GM21515 (cell line): ENCODE data around the gene HSPA12B.

ENCODE experiments used
- ATAC-seq: cut with Tn5 transposase; IDR thresholded peaks from one replicate; pipeline ENCODE4 v1.9.1; 2021; ENCODE audit not compliant: unreplicated experiment

Gene HSPA12B, protein sequence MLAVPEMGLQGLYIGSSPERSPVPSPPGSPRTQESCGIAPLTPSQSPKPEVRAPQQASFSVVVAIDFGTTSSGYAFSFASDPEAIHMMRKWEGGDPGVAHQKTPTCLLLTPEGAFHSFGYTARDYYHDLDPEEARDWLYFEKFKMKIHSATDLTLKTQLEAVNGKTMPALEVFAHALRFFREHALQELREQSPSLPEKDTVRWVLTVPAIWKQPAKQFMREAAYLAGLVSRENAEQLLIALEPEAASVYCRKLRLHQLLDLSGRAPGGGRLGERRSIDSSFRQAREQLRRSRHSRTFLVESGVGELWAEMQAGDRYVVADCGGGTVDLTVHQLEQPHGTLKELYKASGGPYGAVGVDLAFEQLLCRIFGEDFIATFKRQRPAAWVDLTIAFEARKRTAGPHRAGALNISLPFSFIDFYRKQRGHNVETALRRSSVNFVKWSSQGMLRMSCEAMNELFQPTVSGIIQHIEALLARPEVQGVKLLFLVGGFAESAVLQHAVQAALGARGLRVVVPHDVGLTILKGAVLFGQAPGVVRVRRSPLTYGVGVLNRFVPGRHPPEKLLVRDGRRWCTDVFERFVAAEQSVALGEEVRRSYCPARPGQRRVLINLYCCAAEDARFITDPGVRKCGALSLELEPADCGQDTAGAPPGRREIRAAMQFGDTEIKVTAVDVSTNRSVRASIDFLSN

DNA sequence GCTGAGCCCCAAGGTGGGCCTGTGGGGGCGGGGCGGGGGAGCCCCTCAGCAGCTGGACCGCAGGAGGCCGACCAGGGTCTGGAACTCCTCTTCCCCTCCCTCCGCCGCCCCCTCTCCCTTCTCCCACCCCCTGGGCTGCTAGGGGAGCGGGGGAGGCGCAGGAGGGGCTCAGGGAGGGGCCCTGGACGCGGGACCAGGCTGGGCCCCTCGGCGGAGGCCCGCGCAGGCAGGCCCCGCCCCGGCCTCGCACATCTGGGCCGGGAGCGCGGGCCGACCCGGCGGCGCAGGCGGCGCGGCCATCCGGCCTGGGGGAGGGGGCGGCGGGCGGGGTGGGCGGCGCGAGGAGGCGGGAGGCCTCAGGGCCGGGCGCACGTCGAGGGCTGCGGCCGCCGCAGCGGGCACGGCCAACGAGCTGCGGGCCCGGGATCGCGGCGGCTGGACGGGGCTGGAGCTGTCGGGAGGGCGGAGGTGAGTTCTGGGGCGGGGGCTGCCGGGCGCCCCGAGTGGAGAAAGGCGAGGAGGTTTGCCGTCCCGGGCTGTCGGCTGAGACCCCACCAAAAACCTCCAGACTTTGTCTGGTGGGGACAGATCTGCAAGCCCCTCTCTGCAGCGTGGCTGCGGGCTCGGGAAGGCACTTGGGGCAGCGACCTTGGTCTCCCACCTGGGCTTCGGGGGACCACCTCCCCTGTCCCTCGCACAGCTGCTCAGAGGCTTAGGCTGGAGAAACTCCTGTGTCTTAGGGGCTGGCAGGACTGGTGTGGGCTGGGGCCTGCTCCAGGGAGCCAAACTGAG lies at the start of gene HSPA12B:
Gene HSPA12B (plus strand): TSS at position 359 of the 792 bp plus-strand sequence. CDS start 5,990 bp downstream, outside the sequence.
- ATAC-seq, result no peak

DNA sequence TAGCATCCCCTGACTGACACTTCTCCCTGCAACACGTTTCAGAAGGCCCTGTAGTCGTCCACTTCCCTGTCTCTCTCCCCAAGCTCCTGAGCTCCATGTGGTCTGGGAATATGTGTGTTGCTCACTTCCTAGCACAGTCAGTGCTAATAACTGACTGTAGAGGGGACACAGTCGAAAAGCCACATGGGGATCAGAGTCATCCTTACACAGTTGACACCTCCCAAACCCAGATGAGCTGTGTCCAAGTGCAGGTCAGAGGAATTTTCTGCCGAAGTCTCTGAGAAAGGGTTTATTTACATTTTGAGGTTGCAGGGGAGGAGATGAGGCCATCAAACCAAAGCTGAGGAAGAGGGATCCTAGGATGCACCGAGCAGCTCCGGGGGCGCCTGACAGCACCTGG lies 47.1 kb upstream of the HSPA12B start:
- ATAC-seq, result no peak

DNA sequence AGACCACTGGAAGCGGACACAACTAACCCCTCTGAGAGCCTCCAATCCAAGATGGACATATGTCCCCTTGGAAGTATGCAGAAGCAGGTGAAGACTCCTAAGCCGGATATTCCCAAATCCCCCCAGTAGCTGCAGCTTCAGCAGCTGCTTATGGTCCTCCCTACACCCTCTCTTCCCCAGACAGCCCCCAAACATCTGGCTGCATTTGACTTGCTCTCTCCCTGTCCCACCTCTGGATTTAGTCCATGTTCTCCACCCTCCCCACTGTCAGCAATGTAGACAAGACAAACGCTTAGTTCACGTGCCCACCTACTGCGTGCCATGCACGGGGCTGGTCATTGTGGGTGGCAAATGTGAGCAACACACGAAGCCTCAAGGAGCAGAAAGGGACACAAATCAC lies 46.1 kb upstream of the HSPA12B start:
- ATAC-seq, result no peak

DNA sequence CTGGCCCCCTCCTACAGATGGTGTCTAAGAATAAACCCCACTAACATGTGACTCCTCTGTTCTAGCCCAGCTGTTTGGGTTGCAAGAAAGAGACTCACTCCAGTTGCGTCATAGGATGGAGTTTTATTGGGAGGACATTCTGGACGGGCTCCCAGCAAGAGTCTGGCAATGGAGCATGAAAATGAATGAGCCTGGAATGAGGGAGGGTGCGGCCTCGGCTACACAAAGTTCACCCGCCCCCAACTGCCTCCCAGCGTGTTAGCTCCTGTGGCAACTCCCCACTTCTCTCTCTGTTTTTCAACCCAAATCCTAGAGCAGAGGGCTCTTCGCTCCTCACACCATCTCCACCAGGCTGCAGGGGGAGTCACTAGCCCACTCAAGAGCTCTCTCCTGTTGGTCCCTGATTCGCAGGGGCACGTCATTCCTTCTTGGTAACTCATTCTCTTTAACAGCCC lies 45.6 kb upstream of the HSPA12B start:
- ATAC-seq, result no peak

DNA sequence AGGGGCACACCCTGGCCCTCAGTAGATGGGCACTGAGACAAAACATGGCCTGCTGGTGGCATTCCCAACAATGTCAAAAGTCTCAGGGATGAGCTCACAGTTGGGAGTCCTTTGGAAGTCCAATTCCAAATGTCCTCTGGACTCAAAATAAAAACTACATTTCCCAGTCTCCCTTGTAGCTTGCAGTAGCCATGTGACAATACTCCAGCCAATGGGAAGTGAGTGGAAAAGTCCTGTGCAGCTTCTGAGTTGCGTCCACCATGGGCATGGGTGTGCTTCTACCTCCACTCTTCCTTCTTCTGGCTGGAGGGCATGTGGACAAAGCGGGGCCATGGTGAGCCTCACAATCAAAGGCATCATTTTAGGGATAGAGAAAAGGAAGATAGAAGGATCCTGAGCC lies 44.8 kb upstream of the HSPA12B start:
- ATAC-seq, result no peak

DNA sequence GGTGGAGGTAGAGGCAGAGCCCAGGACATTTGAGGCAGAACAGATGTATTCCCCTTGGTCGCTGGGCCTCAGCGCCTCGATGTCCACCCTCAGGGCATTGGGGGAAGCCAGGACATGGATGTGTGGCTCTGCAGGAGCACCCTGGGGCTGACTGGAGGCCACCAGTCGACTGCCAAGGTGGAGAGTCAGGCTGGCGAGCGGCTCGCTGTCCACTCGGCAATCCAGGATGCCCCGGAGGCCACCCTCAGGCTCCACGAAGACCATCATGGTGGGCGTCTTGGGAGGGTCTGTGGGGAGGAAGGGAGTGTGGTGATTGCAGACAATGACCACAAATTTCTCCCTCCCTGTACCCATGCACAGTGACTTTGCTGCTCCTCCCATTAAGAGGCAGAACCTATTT lies 42.5 kb upstream of the HSPA12B start:
- ATAC-seq, result no peak

DNA sequence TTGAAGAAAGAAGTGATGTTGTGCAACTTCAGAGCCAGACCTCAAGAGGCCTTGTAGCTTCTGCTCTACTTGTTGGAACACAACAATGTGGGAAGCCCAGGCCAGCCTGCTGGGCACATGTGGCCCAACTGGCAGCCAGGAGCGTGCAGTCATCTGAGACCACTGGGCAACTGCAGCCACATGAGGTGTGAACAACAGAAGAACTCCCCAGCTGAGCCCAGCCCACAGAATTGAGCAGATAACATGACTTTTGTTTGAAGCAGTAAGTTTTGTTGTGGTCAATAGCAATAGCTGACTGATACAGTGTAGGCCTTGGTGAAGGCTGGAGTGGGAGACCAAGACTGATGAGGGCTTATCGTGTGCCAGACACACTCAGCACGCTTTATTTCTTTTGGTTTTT lies 42.1 kb upstream of the HSPA12B start:
- ATAC-seq, result no peak

DNA sequence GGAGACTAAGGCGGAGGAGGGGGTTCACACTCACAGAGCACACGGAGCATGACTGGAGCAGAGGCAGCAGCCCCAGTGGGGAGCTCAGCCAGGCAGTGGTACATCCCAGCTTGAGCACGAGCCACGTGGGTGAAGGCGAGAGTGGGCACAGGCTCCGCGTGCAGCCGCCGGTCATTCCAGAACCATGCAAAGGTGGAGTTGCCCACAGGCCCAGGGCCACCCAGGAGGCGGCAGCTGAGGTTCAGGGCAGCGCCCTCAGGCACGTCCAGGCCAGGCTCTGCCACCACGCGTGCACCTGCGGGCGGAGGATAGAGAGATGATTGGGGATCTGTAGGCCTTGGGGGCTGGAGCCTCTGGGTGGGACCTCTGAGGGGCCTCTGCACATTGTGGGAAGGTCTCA lies 41.2 kb upstream of the HSPA12B start:
- no peak for ATAC-seq

DNA sequence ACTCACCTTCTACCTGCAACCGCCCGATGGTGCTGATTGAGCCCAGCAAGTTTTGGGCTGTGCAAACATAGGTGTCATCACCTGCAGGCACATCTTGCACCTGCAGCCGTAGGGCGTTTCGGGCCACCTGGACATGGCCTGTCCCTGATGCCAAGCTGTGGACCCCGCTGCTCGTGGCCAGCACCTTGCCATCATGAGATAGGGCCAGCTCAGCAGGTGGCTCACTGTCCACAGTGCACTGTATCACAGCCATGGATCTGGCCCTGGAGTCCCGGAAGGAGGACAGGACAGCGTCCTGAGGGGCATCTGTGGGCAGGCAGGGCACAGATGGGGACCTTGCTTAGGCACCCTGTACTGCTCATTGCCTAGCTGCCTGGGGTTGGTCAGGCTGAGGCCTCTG lies 40.6 kb upstream of the HSPA12B start:
- no peak for ATAC-seq

DNA sequence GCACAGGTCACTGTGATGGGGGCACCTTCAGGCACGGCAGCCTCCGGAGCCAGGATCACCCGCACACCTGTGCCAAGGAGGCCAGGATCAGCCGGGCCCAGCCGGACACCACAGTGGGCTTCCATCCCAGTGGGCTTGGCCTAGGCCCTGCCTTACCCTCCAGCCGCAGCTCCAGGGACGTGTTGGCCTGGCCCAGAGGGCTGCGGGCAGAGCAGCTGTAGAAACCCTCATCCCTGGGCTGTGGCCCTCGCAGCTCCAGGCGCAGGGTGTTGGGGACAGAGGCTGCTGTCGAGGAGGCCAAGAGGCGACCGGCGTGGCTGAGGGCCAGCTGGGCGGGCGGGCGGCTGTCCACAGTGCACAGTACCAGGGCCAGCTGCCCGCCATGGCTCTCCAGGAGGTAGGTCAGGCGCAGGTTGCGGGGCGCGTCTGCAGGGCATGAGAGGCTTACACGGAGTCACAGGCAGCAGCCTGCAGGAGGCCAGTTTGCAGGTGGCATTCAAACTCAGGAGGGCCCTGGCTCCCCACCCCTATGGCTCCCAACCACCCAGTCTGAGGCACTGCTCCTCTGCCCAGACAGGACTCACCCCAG lies 39.7 kb upstream of the HSPA12B start:
- ATAC-seq, result no peak

DNA sequence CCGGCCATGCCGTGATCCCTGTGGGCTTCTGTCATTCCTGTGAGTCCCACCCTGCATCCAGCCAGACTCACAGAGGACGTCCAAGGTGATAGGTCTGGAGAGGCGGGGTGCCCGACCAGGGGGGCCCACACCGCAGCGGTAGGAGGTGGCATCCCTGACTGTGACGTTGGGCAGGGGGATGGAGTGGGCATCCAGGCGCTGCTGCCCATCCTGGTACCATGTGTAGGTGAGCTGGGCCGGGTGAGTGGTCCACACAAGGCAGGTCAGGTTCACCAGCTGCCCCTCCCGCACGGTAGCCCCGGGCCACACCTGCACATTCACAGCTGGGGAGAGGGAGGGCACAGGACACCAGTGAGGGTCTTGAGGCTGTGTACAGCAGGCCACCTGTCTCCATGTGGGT lies 39.1 kb upstream of the HSPA12B start:
- ATAC-seq, result no peak

DNA sequence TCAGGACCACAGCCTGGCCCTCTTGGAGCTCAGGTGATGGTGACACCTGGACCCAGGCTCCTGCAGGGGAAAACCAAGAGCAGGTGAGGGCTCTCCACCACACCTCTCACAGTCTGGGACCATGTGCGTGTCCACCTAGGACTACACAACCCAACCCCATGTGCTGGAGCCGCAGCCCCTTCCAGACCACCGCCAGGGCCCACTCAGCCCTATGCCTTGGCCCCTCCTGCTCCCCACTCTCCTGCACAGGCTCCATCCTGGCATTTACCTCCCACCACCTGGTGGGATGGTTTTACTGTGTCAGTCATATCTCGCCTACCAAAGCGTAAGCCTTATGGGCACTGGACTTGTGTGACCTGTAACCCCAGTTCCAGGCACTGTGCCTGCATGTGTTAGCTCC lies 37.6 kb upstream of the HSPA12B start:
- ATAC-seq, result no peak

DNA sequence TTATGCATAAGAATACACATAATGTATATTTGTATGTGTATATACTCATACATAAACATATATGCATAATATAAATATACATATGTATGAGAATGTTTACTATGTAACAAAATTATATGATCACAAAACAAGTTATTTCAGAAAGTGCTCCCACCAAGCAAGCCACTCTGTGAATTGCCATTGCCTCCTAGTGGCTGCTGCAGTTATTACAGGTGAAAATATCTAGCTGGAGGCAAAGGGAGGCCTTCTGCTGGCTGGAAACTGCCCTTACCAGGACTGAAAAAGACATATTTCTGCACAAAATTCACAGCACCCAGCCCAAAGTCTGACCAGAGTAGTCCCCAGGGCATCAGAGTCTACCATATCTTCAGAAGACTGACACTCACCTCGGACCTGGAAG lies 36.3 kb upstream of the HSPA12B start:
- ATAC-seq, result no peak

DNA sequence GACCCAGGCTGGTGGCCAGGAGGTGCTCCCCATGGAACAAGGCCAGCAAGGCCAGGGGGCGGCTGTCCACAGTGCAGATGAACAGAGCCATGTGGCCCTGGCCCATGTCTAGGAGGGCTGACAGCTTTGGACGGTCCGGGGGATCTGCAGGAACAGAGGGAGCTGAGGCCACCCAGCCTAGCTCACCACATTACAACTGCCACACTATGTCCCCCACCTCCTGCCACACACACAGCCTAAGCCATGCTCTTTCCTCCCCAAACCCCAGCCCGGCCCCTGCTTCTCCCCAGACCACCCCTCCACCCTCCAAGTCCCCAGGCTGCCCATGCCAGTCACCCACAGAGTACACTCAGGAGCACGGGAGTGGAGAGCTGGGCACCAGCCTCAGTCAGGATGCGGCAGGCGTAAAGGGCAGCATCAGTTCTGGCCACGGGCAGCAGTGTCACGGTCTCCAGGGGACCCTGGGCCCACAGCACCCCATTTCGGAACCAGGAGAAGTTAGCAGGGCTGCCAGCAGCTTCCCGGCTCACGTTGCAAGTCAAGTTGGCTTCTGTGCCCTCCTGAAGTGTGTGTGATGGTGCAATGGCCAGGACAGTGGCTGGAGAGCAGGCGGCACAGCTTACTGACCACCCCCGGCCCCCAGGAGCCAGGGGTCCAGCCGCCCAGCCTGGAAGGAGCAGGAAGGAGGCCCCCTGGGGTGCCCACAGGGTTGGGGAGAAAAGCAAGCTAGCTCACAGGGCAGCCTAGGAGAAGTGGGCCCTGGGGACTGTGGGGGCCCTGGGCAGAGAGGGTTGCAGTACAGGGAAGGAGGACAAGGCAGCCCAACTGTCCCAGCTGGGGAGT lies 35.5 kb upstream of the HSPA12B start:
- ATAC-seq, result no peak

DNA sequence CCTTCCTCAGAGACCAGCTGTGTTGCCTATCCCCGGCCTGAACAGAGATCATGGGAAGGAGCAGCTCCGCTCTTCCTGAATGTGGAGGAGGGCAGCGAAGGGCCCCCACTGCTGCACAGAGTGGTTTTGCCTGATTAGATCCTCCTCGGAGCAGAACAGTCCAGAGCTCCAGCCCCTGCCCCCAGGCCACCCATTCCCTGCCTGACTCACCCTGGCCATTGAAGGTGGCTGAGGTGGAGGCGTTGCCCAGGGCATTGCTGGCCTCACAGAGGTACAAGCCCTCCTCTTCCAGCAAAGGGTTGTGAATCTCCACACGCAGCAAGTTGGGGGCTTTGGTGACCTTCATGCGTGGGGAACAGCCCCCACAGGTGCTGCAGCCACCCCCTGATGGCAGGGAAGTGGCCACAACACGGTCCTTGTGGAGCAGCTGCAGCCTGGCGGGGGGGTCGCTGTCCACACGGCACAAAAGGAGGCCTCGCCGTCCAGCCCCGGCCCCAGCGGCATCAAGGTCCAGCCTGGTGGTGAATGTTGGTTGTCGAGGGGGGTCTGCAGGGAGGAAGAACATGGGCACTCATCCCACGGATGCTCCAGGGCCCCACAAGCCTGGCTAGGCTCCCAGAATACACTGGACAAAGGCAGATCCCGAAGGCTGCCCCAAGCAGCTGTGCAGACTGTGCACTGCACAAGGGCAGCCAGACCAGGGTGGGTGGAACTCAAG lies 34.7 kb upstream of the HSPA12B start:
- no peak for ATAC-seq

DNA sequence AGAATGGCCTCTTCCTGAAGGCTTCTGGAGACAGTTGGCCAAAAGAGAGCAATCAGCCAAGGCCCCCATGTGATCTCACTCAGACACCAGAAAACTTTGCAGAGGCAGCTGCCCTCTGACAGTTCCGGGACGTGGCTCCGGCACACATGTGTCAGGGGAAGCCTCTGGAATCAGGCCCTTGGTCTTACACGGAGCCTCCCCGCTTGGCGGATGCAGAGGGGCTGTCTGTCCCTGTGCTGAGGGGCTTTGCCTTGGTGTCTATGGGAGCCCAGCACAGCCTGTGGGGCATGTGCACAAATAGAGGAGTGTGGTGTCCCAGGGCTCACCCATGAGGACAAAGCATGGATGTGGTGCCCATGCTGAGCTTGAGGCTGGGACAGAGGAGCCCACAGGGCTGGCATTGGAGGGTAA lies 33.9 kb upstream of the HSPA12B start:
- ATAC-seq, result no peak

DNA sequence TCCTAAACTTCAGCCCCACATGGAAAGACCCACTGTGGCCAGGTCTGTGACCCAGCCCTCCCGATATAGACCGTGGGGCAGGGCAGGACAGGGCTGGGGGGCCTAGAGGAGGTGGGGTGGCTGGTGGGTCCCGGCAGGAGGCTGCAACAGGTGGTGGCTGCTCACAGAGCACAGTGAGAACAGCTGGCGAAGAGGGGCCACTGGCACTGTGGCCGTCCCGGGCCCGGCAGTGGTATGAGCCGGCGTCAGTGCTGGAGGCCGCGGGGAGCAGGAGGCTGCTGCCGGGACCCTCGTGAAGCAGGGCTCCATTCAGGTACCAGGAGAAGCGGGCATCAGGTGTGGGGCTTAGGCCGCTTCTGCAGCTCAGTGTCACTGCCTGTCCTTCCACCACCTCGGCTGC lies 33.4 kb upstream of the HSPA12B start:
- ATAC-seq, result no peak

DNA sequence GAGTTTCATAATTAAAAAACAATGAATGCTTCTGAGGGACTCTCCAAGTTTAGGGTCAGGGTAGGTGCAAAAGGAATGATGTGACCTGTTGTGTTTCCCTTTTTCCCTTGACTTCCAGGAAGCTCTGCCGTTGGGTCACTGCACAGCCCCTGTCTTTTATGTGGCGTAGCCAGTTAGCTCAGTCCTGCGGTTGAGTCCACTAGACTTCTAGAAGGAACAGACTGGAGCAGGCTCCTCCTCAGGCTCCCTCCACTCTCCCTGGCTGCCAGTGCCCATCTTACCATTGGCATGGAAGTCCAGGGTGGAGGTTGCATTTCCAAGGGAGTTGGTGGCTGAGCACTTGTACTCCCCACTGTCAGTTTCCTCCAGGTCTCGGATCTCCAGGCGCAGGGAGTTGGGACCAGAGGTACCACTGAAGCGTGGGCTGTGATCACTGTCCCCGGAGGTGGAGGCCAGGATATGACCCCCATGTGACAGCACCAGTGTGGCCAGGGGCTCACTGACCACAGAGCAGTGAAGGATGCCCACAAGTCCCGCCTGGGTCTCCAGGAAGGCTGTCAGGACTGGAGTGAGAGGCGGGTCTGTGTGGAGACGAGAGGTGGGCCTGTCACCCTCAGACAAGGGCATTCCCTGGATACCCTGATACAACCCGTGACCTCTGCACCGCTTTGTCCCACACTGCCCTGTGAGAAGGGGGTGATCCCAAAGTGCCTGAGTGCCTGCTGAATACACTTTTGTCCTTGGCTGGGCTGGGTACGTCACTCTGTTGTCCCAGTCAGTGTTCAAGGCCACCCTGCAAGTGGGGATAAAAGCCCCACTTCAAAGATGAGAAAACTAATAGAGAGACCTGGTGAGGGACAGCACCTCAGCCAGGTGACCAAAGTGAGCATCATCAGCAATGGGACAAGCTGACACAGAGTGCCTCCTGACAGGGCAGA lies 31.2 kb upstream of the HSPA12B start:
- ATAC-seq, result no peak
